MCF 10A (cell line): ENCODE data around the gene RRAD. TPM values are rescaled to one million over a fixed set of nuclear protein-coding genes. Genes with fewer than 3 reads are reported as not detected.

Experiments
- BruUV-seq: library from RNA; stranded (reverse); fragments of 400-500 nt; replicated peaks from 2 replicates; lab custom pipeline; 2021; lab: Mats Ljungman, UMichigan
- CTCF ChIA-PET: fragments of 300-600 bp; sonication (Branson Sonifier 250); formaldehyde crosslinking; extraction: SDS; loops from one replicate; lab custom pipeline; 2021; ENCODE audit warnings: antibody characterized with exemption, inconsistent platforms; lab: Yijun Ruan, JAX
- POLR2A ChIA-PET: fragments of 300-600, 350-650 bp; sonication (Branson Sonifier 250); formaldehyde crosslinking; extraction: SDS; loops from one replicate; lab custom pipeline; 2020; ENCODE audit warnings: antibody characterized with exemption, inconsistent platforms; lab: Yijun Ruan, JAX
- DNase-seq: peaks from one replicate; pipeline ENCODE4 v3.0.0-alpha.2; 2018; ENCODE audit not compliant: unreplicated experiment
- H3K27ac Mint-ChIP-seq: one replicate; pipeline ENCODE4 v1.8.0; 2022; ENCODE audit warnings: mild to moderate bottlenecking, low read depth, mixed read lengths; ENCODE audit not compliant: unreplicated experiment
- H3K27me3 Mint-ChIP-seq: one replicate; pipeline ENCODE4 v1.8.0; 2022; ENCODE audit warnings: mixed read lengths; ENCODE audit not compliant: insufficient read depth, unreplicated experiment
- H3K36me3 Mint-ChIP-seq: one replicate; pipeline ENCODE4 v1.8.0; 2022; ENCODE audit warnings: mild to moderate bottlenecking, moderate library complexity, mixed read lengths; ENCODE audit not compliant: insufficient read depth, unreplicated experiment
- H3K4me1 Mint-ChIP-seq: one replicate; pipeline ENCODE4 v1.8.0; 2022; ENCODE audit warnings: mixed read lengths; ENCODE audit not compliant: insufficient read depth, unreplicated experiment
- H3K4me3 Mint-ChIP-seq: one replicate; pipeline ENCODE4 v1.8.0; 2022; ENCODE audit warnings: mild to moderate bottlenecking, moderate library complexity, mixed read lengths; ENCODE audit not compliant: unreplicated experiment
- H3K9me3 Mint-ChIP-seq: one replicate; pipeline ENCODE4 v1.8.0; 2022; ENCODE audit warnings: mixed read lengths; ENCODE audit not compliant: unreplicated experiment
- intact Hi-C: fragments of 100-400 bp; cut with micrococcal nuclease; formaldehyde crosslinking; loops from 2 replicates; pipeline ENCODE4 v1.14.1; 2022
- total RNA-seq: library from RNA; stranded (reverse); gene quantifications from 2 replicates; pipeline ENCODE4 v1.2.3, GENCODE V29; 2022
- TF ChIP-seq, protein P1 (sequence below): fragments of 200-600 bp; IDR thresholded peaks from one replicate; pipeline ENCODE4 v1.8.0; 2022; ENCODE audit warnings: antibody characterized with exemption, mild to moderate bottlenecking; ENCODE audit not compliant: unreplicated experiment

Gene RRAD
- total RNA-seq, 1 experiment from 2014 or later: not detected

DNA sequence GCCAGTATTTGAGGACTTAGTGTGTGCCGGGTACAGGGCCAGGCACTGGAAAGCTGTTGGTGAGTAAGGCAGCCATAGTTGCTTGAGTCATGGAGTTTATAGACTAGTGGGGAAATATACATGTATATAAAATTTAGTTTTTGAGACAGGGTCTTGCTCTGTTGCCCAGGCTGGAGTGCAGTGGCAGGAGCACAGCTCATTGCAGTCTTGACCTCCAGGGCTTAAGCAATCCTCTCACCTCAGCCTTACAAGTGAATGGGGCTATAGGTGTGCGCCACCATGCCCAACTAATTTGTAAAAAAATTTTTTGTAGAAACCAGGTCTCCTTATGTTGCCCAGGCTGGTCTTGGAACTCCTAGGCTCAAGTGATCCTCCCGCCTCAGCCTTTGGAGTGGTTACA is 42.6 kb downstream of the RRAD start:
- TF ChIP-seq, protein P1, sequence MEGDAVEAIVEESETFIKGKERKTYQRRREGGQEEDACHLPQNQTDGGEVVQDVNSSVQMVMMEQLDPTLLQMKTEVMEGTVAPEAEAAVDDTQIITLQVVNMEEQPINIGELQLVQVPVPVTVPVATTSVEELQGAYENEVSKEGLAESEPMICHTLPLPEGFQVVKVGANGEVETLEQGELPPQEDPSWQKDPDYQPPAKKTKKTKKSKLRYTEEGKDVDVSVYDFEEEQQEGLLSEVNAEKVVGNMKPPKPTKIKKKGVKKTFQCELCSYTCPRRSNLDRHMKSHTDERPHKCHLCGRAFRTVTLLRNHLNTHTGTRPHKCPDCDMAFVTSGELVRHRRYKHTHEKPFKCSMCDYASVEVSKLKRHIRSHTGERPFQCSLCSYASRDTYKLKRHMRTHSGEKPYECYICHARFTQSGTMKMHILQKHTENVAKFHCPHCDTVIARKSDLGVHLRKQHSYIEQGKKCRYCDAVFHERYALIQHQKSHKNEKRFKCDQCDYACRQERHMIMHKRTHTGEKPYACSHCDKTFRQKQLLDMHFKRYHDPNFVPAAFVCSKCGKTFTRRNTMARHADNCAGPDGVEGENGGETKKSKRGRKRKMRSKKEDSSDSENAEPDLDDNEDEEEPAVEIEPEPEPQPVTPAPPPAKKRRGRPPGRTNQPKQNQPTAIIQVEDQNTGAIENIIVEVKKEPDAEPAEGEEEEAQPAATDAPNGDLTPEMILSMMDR: no peak
- Mint-ChIP-seq H3K36me3 (peaks cover 35% of the 10 kb centered on the region), H3K27me3 (no peaks in the 10 kb centered on the region), H3K27ac (no peak overlapping the region), H3K9me3 (no peaks in the 10 kb centered on the region), H3K4me3 (no peak overlapping the region), H3K4me1 (peaks cover 23% of the 10 kb centered on the region)
- BruUV-seq: no TSS peak
- CTCF ChIA-PET: interaction anchor here (0.9 to 5.6 kb wide), 7 partner anchors 10 to 347 kb away, joined by 3 to 38 read pairs (median 6); no protein-coding TSS in a partner anchor
- POLR2A ChIA-PET: interaction anchor here (1.0 to 3.1 kb wide), 5 partner anchors 8 to 114 kb away, joined by 3 to 25 read pairs (median 4); no protein-coding TSS in a partner anchor
- no peak for DNase-seq
- intact Hi-C loops: no loop called here

GRCh38 chr16:66881964-66882508 is 43.3 kb downstream of the RRAD start:
- H3K4me1 Mint-ChIP-seq: peaks cover 23% of the 10 kb centered on the region
- no TSS peak for BruUV-seq
- TF ChIP-seq, protein P1: no peak
- H3K27me3 Mint-ChIP-seq: no peaks in the 10 kb centered on the region
- ChIA-PET POLR2A (interaction anchor here (0.8 to 3.1 kb wide), 6 partner anchors 9 to 114 kb away, joined by 3 to 25 read pairs (median 6); partner anchors contain the start of gene NAE1), CTCF (interaction anchor here (0.6 to 5.6 kb wide), 11 partner anchors 9 to 154 kb away, joined by 3 to 38 read pairs (median 5); partner anchors contain the start of gene NAE1)
- intact Hi-C loops: no loop called here
- H3K9me3 Mint-ChIP-seq: no peaks in the 10 kb centered on the region
- H3K4me3 Mint-ChIP-seq: peak overlapping the region; percentile 96
- H3K36me3 Mint-ChIP-seq: peaks cover 28% of the 10 kb centered on the region
- H3K27ac Mint-ChIP-seq: no peak overlapping the region
- no peak for DNase-seq

DNA sequence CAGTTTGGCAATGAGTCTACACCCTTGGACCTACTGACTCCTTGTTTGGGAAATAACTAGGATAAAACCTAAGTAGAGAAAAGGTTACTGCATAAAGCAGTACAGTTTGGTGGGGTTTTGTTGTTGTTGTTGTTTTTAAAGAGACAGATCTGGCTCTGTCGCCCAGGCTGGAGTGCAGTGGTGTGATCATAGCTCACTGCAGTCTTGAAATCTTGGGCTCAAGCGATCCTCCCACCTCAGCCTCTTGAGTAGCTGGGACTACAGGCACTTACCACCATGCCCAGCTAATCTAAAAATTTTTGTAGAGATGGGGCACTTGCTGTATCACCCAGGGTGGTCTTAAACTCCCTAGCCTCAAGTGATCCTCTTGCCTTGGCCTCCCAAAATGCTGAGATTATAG is 43.8 kb downstream of the RRAD start:
- Mint-ChIP-seq H3K4me3 (peak overlapping the region; percentile 96), H3K27ac (no peak overlapping the region), H3K4me1 (peaks cover 20% of the 10 kb centered on the region), H3K9me3 (no peaks in the 10 kb centered on the region), H3K36me3 (peaks cover 23% of the 10 kb centered on the region), H3K27me3 (no peaks in the 10 kb centered on the region)
- intact Hi-C loops: no loop called here
- no peak for DNase-seq
- no TSS peak for BruUV-seq
- TF ChIP-seq, protein P1: no peak
- CTCF ChIA-PET: interaction anchor here (0.9 to 5.6 kb wide), 9 partner anchors 9 to 304 kb away, joined by 3 to 38 read pairs (median 4); partner anchors contain the start of gene NAE1
- POLR2A ChIA-PET: interaction anchor here (0.8 to 3.1 kb wide), 6 partner anchors 9 to 58 kb away, joined by 3 to 25 read pairs (median 11); partner anchors contain the start of genes CIAO2B and NAE1

GRCh38 chr16:66881014-66881417 is 44.3 kb downstream of the RRAD start:
- CTCF ChIA-PET: interaction anchor here (0.5 to 5.6 kb wide), 10 partner anchors 8 to 304 kb away, joined by 3 to 38 read pairs (median 4); partner anchors contain the start of genes CDH16 and NAE1
- TF ChIP-seq, protein P1: no peak
- Mint-ChIP-seq H3K36me3 (peaks cover 20% of the 10 kb centered on the region), H3K9me3 (no peaks in the 10 kb centered on the region), H3K27me3 (no peaks in the 10 kb centered on the region), H3K4me1 (peaks cover 16% of the 10 kb centered on the region), H3K4me3 (peak overlapping the region; percentile 96), H3K27ac (no peak overlapping the region)
- no peak for DNase-seq
- intact Hi-C loops: no loop called here
- BruUV-seq: no TSS peak
- POLR2A ChIA-PET: interaction anchor here (0.7 to 3.1 kb wide), 14 partner anchors 10 to 346 kb away, joined by 3 to 25 read pairs (median 4); partner anchors contain the start of genes CBFB, CIAO2B, DYNC1LI2 and NAE1
